HL-60 (cell line): ENCODE data around the gene TSPAN17.

Experiments used
- DNase-seq, 2 experiments: peaks; one replicate each; pipeline ENCODE4 v3.0.0-alpha.2; 2010 to 2020; ENCODE audit warnings: low read depth in 1 of 2, low spot score in 1 of 2
- H3K27ac ChIP-seq: fragments of 250-450 bp; sonication (Bioruptor Pico); replicated peaks from 2 replicates; pipeline ENCODE4 v1.5.1; 2020; ENCODE audit warnings: mild to moderate bottlenecking, moderate library complexity
- H3K27me3 ChIP-seq: fragments of 250-450 bp; sonication (Bioruptor Pico); 2 replicates; pipeline ENCODE4 v1.5.1; 2021; ENCODE audit warnings: mild to moderate bottlenecking, moderate library complexity; ENCODE audit not compliant: insufficient read depth, poor library complexity, severe bottlenecking
- H3K4me3 ChIP-seq: replicated peaks from 2 replicates; pipeline ENCODE4 v1.5.1; 2011; ENCODE audit warnings: mild to moderate bottlenecking, control low read depth, low read length; ENCODE audit not compliant: insufficient read depth
- CTCF ChIP-seq: IDR thresholded peaks from one replicate; pipeline ENCODE4 v1.5.1; 2011; ENCODE audit warnings: low read length, control low read depth, inconsistent platforms; ENCODE audit not compliant: insufficient read depth
- GABPA ChIP-seq: IDR thresholded peaks from 2 replicates; pipeline ENCODE4 v1.6.1; 2012; ENCODE audit warnings: low read depth
- POLR2AphosphoS5 ChIP-seq: IDR thresholded peaks from 2 replicates; pipeline ENCODE4 v1.6.1; 2012; ENCODE audit warnings: low read depth
- REST ChIP-seq: IDR thresholded peaks from 2 replicates; pipeline ENCODE4 v1.6.1; 2012; ENCODE audit warnings: low read depth; ENCODE audit not compliant: insufficient replicate concordance
- SPI1 ChIP-seq: IDR thresholded peaks from 2 replicates; pipeline ENCODE4 v1.6.1; 2012; ENCODE audit warnings: low read depth, mild to moderate bottlenecking, borderline replicate concordance

TSPAN17 gene

GRCh38 chr5:176644878-176645670 is 2.2 kb upstream of the TSPAN17 start:
- TF ChIP-seq CTCF (no peak), POLR2AphosphoS5 (no peak), SPI1 (no peak), REST (no peak), GABPA (no peak)
- Histone ChIP-seq H3K27me3 (peaks cover 3% of the 10 kb centered on the region), H3K4me3 (no peak overlapping the region), H3K27ac (no peak overlapping the region)
- DNase-seq: no peak

- peaks cover 3% of the 10 kb centered on the region for H3K27me3 ChIP-seq
- no peak for DNase-seq
- no peak overlapping the region for H3K4me3 ChIP-seq
- TF ChIP-seq SPI1 (no peak), POLR2AphosphoS5 (no peak), CTCF (no peak), GABPA (no peak), REST (no peak)
- H3K27ac ChIP-seq: no peak overlapping the region
Measured at GRCh38 chr5:176646049-176646706, 1.1 kb upstream of the TSPAN17 start.

- Histone ChIP-seq H3K27ac (no peak overlapping the region), H3K4me3 (peak overlapping the region; percentile 30), H3K27me3 (no peaks in the 10 kb centered on the region)
- no peak for TF ChIP-seq SPI1
- TF ChIP-seq CTCF: no peak
- TF ChIP-seq REST: no peak
- no peak for TF ChIP-seq POLR2AphosphoS5
- TF ChIP-seq GABPA: no peak
- no peak for DNase-seq
Measured at GRCh38 chr5:176646707-176647029, 616 bp upstream of the TSPAN17 start.
